ENCODE results near the gene CEP76.
"Not testable (repeated sequence)": the region's sequence is repeated elsewhere in the genome, so short reads cannot be mapped to it uniquely, and the experiment has no call there.

Gene CEP76

DNA sequence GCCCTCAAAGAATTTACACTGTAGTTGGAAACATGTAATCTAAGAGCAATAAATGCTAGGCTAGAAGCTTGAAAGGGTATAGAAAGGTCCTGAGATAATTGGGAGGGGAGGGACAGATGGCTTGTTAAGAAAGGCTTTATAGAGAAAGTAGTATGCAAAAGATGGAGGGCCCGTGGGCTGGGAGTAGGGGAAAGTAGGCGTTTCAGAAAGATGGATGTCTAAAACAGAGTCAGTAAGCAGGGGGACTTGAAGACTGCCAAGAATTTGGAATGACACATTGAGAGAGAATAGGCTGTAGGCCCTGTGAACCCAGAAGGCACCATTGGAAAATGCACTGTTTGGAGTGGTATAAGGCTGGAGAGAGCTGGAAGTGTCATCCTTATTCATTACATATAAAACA lies 1.1 kb upstream of the CEP76 start:
- no peak for DNase-seq

- no peak for DNase-seq
These were observed 609 bp upstream of the CEP76 start for GRCh38 chr18:12703096-12703567.

GRCh38 chr18:12701161-12701560 lies 1.4 kb downstream of the CEP76 start:
- DNase-seq: peak; percentile 3

GRCh38 chr18:12699747-12700146 lies 2.8 kb downstream of the CEP76 start:
- no peak for DNase-seq

DNA sequence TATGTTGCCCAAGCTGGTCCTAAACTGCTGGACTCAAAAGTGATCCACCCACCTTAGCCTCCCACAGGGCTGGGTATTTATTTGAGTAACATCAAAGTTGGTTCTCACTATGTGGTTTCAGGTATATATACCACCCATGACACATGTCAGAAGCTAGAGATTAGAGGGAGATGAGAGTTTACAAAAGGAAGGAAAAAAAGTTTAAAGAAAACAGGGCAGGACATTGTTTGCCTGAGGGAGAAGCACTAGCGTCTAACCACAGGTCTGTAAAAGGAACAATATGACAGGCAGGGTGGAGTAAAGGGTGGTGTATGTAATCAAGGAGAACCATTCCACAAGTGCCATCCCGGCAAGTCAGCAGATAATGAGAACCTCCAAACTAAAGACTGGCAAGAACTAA lies 8.5 kb downstream of the CEP76 start:
- no peak for DNase-seq

- no peak for DNase-seq
These were observed 10.3 kb downstream of the CEP76 start for GRCh38 chr18:12692206-12692605.

GRCh38 chr18:12689256-12689850 lies 13.2 kb downstream of the CEP76 start:
- no peak for DNase-seq

GRCh38 chr18:12686100-12686499 lies 16.4 kb downstream of the CEP76 start:
- no peak for DNase-seq

- no peak for DNase-seq
These were observed 23.2 kb downstream of the CEP76 start for GRCh38 chr18:12679183-12679786.

- no peak for DNase-seq
These were observed 34.5 kb downstream of the CEP76 start for GRCh38 chr18:12668041-12668440.

DNA sequence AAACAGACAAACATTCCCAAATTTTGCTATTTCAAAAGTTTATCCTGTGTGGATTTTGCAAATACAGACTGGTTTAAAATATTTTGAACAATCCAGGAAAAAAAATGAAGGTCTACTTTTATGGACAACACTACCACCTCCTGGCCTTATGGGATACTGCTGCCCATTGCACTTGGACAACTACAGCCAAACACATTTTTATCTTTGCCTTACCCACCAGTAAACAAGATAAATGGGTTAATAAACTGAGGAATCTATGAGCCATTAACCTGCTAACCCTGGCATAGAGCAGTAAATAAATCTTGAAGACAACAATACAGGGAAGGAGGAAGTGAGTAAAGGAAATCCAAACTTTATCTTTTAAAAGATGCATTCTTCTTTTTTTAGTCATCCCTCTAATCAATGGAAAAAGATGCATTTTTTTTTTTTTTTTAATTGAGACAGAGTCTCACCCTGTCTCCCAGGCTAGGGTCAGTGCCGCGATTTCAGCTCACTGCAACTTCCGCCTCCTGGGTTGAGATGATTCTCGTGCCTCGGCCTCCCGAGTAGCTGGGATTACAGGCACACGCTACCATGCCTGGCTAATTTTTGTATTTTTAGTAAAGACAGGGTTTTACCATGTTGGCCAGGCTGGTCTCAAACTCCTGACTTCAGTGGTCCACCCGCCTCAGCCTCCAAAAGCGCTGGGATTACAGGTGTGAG lies 42.5 kb downstream of the CEP76 start:
- peak; percentile 47 for DNase-seq

- no peak for DNase-seq
These were observed 43.9 kb downstream of the CEP76 start for GRCh38 chr18:12658426-12659138.

DNA sequence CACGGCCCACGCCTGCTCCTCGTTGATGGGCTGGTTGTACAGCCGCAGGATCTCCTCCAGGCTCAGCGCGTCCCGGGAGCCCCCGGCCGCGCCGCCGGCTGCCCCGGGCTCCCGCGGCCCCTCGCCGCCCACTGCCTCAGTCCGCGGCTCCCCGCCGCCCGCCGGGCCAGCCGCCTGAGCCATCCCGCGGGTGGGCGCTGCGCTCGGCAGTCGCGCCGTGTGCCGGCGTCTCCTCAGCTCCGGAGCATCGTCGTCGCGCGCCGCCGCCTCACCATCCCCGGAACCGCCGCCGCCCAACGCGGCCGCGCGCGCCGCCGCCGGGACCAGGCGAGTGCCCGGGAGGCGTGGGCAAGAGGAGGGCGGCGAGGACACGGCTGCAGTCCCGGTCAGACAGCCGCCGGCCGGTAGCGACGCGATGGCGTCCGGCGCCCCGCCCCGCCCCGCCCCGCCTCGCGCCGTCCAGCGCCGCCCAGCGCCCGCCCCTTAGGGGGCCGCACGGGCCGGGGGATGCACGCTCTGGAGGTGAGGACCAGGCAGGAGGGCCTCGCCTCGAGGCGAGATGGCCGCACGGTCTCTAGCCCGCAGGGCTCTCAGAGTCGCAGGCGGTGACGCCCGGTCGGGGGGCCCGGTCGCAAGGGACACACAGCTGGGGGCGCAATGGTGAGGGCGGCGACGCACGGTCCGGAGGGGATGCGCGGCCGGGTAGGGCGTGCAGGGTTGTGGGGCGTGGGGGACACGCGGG lies 44.7 kb downstream of the CEP76 start, which contains the start of gene SPIRE1:
SPIRE1 (minus strand) TSS at position 424 of the 742 bp plus-strand sequence; CDS start at position 183, 241 bp downstream.
- peak; percentile 15 for DNase-seq

GRCh38 chr18:12656938-12657683 lies 45.4 kb downstream of the CEP76 start:
- DNase-seq: no peak

DNA sequence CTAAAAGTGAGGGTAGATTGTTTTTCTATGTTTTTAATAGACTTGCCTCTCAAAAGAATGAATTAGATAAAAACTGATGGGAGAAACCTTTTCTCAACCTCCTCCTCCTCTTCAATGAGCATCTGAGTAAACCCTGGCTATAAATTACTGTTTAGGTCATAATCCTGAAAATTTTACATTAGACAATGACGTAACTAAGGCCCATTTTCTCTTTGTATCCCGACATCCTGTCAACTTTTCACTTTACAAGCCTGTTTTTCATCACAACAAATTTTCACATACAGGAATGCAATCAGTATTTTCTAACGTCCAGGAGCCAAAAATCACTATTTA lies 46.0 kb downstream of the CEP76 start:
- no peak for DNase-seq

GRCh38 chr18:12654971-12655370 lies 47.6 kb downstream of the CEP76 start:
- DNase-seq: no peak

DNA sequence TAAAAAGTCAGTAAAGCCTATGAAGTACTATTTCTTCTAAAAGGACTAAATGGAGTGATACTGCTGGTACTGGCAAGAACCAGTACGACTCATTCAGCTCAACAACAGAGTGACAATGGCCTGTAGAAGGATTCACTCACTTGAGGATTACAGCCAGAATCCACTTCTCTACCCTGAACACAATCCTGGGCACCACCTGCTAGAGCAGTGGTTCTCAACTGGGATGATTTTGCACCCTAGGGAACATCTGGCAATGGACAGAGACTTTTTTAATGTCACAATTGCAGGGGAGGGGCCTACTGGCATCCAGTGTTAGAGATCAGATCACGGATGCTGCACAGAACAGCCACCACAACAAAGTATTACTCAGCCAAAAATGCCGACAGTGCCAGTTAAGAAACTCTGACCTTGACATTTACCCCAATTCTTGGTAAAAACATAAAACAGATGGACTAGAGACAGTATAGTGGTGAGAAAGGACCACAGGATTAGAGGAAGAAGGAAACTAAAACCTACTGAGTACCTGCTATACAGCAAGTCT lies 49.6 kb downstream of the CEP76 start:
- DNase-seq: peak; percentile 10

- no peak for DNase-seq
These were observed 50.9 kb downstream of the CEP76 start for GRCh38 chr18:12651651-12652050.

GRCh38 chr18:12647773-12648172 lies 54.8 kb downstream of the CEP76 start:
- DNase-seq: no peak

DNA sequence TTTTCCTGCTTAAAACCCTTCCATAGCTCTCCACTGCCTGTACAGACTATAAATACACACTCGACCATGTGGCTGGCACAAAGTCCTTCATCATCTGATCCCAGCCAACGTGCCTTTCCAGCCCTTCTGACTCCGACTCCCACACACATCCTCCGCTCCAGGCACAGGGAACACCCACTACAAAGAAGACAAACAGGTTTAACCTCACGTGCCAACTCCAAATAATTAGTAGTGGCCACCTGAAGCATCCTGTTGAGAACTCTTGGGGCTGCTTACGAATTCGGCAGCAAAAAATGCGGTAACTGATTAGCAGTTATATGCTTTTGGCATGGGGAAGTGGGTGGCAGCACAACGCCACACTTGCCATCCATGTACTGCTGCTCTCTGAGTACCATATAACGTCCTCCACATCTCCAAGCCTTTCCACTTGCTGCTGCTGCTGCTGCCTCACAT lies 56.7 kb downstream of the CEP76 start:
- DNase-seq: no peak

DNA sequence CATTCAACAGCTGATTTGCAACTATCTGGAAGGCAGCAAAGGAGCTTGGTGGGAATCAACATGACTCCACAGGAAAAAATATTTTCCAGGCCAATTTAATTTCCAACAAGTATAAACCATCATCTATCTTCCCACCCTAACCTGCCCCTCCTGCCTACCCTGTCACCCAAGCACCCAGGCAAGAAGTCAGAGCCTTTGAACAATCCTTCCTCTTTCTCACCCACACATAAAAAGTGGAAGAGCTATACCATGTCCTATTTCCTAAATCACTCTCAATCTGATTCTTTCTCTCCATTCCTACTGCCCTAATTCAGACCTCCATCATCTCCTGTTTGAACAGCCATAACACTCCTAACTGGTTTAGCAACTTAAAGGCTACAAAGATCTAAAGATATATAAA lies 57.3 kb downstream of the CEP76 start:
- no peak for DNase-seq

GRCh38 chr18:12643756-12644155 lies 58.8 kb downstream of the CEP76 start:
- not testable (repeated sequence) for DNase-seq
